ENCODE results near the gene TMEM236.

Gene TMEM236

GRCh38 chr10:17820943-17821342 is 68.9 kb downstream of the TMEM236 start:
- DNase-seq (ENCODE audit: low read depth in 2 of 2) = no peak

- DNase-seq (ENCODE audit: low read depth in 2 of 2) = no peak
Observed at GRCh38 chr10:17821893-17822292, 69.9 kb downstream of the TMEM236 start.

- no peak for DNase-seq (ENCODE audit: low read depth in 2 of 2)
Observed at GRCh38 chr10:17831341-17831740, 79.3 kb downstream of the TMEM236 start.

- DNase-seq (ENCODE audit: low read depth in 2 of 2) = no peak
Observed at GRCh38 chr10:17831896-17832295, 79.9 kb downstream of the TMEM236 start.

GRCh38 chr10:17833656-17834055 is 81.7 kb downstream of the TMEM236 start:
- DNase-seq (ENCODE audit: low read depth in 2 of 2) = no peak

- no peak for DNase-seq (ENCODE audit: low read depth in 2 of 2)
Observed at GRCh38 chr10:17835688-17836087, 83.7 kb downstream of the TMEM236 start.

GRCh38 chr10:17836942-17837341 is 84.9 kb downstream of the TMEM236 start:
- no peak for DNase-seq (ENCODE audit: low read depth in 2 of 2)

- DNase-seq (ENCODE audit: low read depth in 2 of 2) = no peak
Observed at GRCh38 chr10:17838080-17838648, 86.2 kb downstream of the TMEM236 start.

- no peak for DNase-seq (ENCODE audit: low read depth in 2 of 2)
Observed at GRCh38 chr10:17841050-17841449, 89.0 kb downstream of the TMEM236 start.

GRCh38 chr10:17842641-17843040 is 90.6 kb downstream of the TMEM236 start:
- DNase-seq (ENCODE audit: low read depth in 2 of 2) = no peak

GRCh38 chr10:17847585-17848296 is 95.7 kb downstream of the TMEM236 start:
- no peak for DNase-seq (ENCODE audit: low read depth in 2 of 2)

GRCh38 chr10:17848646-17849045 is 96.6 kb downstream of the TMEM236 start:
- DNase-seq (ENCODE audit: low read depth in 2 of 2) = no peak

All from activated CD4-positive, alpha-beta T cell treated with anti-CD3 and anti-CD28 coated beads for 24 hours (primary cell).